OCI-LY1 (cell line): ENCODE measurements around the gene AGRN.

Experiments
- H2AFZ ChIP-seq: fragments of 200-600 bp; sonication (generic), shearing (Covaris generic); 2 replicates; pipeline ENCODE4 v1.6.0; 2014; ENCODE audit warnings: antibody characterized with exemption, mild to moderate bottlenecking, low read length
- H3F3A ChIP-seq: fragments of 200-600 bp; sonication (generic), shearing (Covaris generic); 2 replicates; pipeline ENCODE4 v1.6.0; 2014; ENCODE audit warnings: mild to moderate bottlenecking, antibody characterized with exemption, low read length, moderate library complexity; ENCODE audit not compliant: insufficient read depth
- H3K27ac ChIP-seq: fragments of 200-600 bp; sonication (generic); 2 replicates; pipeline ENCODE4 v1.5.1; 2014; ENCODE audit warnings: low read length, mixed run types, mild to moderate bottlenecking, low read depth; ENCODE audit not compliant: poor library complexity, severe bottlenecking
- H3K27me3 ChIP-seq: fragments of 200-600 bp; sonication (generic); 2 replicates; pipeline ENCODE4 v1.6.0; 2014; ENCODE audit warnings: antibody characterized with exemption, mild to moderate bottlenecking, low read length, moderate library complexity; ENCODE audit not compliant: insufficient read depth
- H3K36me3 ChIP-seq: fragments of 200-600 bp; sonication (generic); 2 replicates; pipeline ENCODE4 v1.6.1; 2014; ENCODE audit warnings: mild to moderate bottlenecking, antibody characterized with exemption, low read length, moderate library complexity, mixed read lengths; ENCODE audit not compliant: insufficient read depth
- H3K4me1 ChIP-seq: fragments of 200-600 bp; sonication (generic); 2 replicates; pipeline ENCODE4 v1.5.1; 2014; ENCODE audit warnings: mild to moderate bottlenecking, low read length, moderate library complexity; ENCODE audit not compliant: insufficient read depth, severe bottlenecking
- H3K4me2 ChIP-seq: fragments of 200-600 bp; sonication (generic), shearing (Covaris generic); 2 replicates; pipeline ENCODE4 v1.6.1; 2014; ENCODE audit warnings: low read length
- H3K4me3 ChIP-seq: fragments of 200-600 bp; sonication (generic); 2 replicates; pipeline ENCODE4 v1.5.1; 2014; ENCODE audit warnings: low read length, low read depth, mild to moderate bottlenecking, mixed read lengths; ENCODE audit not compliant: poor library complexity, severe bottlenecking
- H3K79me2 ChIP-seq: fragments of 200-600 bp; shearing (Covaris generic); 2 replicates; pipeline ENCODE4 v1.6.1; 2016; ENCODE audit warnings: mixed run types, low read length, mixed read lengths; ENCODE audit not compliant: insufficient read depth
- H3K9ac ChIP-seq: fragments of 200-600 bp; sonication (generic), shearing (Covaris generic); 2 replicates; pipeline ENCODE4 v1.6.1; 2014; ENCODE audit warnings: mild to moderate bottlenecking, low read length, mixed read lengths
- H3K9me2 ChIP-seq: fragments of 200-600 bp; sonication (generic), shearing (Covaris generic); 2 replicates; pipeline ENCODE4 v1.6.1; 2014; ENCODE audit warnings: low read depth, mild to moderate bottlenecking, low read length, mixed read lengths
- H3K9me3 ChIP-seq: fragments of 200-600 bp; shearing (Covaris generic); 2 replicates; pipeline ENCODE4 v1.6.1; 2014; ENCODE audit warnings: low read length, mixed read lengths
- H4K20me1 ChIP-seq: fragments of 200-600 bp; sonication (generic), shearing (Covaris generic); 2 replicates; pipeline ENCODE4 v1.6.0; 2016; ENCODE audit warnings: mild to moderate bottlenecking, low read length; ENCODE audit not compliant: insufficient read depth
- EZH2 ChIP-seq: fragments of 200-600 bp; sonication (generic), shearing (Covaris generic); IDR thresholded peaks from 2 replicates; pipeline ENCODE4 v1.8.0; 2017; ENCODE audit warnings: borderline replicate concordance, mixed run types, mild to moderate bottlenecking, antibody characterized with exemption, low read length, moderate library complexity, mixed read lengths
- TF ChIP-seq, protein P1 (sequence below): fragments of 200-600 bp; sonication (generic), shearing (Covaris generic); IDR thresholded peaks from 2 replicates; pipeline ENCODE4 v1.5.1; 2017; ENCODE audit warnings: mild to moderate bottlenecking, antibody characterized with exemption, low read length, moderate library complexity, mixed read lengths

Gene AGRN

DNA sequence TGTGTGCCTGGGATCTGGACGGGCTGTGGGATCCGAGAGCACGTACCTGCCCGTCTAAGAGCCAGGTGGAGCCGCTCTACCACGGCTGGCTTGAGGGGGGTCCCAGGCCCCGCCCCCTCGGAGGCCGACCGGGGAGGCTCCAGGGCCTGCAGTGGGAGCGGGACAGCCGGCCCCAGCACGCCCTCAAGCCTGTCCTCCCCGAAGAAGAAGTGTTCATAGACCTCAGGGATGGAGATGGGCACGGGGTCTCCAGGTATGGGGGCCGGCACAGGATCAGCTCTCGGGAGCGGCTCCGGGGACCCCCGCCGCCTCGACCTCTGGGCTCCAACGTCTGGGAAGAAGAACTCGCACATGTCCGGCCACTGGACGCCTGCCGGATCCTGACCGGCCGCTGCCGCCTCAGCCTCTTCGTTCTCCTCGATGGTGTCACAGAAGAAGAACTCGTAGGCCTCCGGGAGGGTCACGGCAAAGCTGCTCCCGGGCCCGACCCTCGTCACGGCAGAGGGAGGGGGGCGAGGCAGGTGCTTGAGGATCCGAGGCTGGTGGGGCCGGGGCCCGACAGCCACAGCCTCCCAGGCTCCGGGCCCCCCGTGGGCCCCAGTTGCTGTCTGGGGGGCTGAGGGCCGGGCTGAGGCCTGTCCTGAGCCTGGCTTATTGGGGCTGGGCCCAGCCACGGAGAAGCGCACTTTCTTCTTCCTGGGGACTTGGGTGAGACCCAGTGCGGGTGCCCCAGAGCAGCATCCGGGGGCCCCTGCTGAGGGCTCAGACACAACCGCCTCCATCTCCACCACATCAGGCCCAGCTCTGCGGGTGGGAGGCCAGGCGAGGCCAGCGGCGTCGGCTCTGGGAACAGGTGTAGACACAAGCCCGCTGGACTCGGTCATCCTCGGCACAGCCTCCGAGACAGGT, 40.8 kb upstream of the AGRN start:
- Histone ChIP-seq H3K9ac (no peak overlapping the region), H3K27ac (no peak overlapping the region), H3K4me1 (peaks cover 7% of the 10 kb centered on the region), H3K79me2 (no peaks in the 10 kb centered on the region), H3K9me2 (no peaks in the 10 kb centered on the region), H3K36me3 (no peaks in the 10 kb centered on the region), H3K9me3 (no peaks in the 10 kb centered on the region), H3K4me3 (no peak overlapping the region), H3K4me2 (no peak overlapping the region), H3K27me3 (peaks cover 6% of the 10 kb centered on the region; the same call in 1 of the 2 replicates), H2AFZ (no peak overlapping the region), H4K20me1 (no peaks in the 10 kb centered on the region), H3F3A (no peaks in the 10 kb centered on the region)
- TF ChIP-seq, protein P1, sequence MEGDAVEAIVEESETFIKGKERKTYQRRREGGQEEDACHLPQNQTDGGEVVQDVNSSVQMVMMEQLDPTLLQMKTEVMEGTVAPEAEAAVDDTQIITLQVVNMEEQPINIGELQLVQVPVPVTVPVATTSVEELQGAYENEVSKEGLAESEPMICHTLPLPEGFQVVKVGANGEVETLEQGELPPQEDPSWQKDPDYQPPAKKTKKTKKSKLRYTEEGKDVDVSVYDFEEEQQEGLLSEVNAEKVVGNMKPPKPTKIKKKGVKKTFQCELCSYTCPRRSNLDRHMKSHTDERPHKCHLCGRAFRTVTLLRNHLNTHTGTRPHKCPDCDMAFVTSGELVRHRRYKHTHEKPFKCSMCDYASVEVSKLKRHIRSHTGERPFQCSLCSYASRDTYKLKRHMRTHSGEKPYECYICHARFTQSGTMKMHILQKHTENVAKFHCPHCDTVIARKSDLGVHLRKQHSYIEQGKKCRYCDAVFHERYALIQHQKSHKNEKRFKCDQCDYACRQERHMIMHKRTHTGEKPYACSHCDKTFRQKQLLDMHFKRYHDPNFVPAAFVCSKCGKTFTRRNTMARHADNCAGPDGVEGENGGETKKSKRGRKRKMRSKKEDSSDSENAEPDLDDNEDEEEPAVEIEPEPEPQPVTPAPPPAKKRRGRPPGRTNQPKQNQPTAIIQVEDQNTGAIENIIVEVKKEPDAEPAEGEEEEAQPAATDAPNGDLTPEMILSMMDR = no peak
- no peak for TF ChIP-seq EZH2

DNA sequence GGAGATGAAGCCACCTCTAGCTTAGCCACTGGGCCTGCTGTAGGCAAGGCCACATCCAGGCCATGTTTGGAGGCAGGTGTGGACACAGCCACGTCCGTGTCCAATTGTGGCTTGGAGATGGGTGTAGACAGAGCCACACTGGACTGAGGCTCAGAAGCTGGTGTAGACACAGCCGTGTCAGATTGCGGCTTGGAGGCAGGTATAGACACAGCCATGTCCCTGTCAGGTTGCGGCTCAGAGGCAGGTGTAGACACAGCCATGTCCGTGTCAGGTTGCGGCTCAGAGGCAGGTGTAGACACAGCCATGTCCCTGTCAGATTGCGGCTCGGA, 40.2 kb upstream of the AGRN start:
- no peak overlapping the region for H3K4me3 ChIP-seq
- H3F3A ChIP-seq = no peaks in the 10 kb centered on the region
- H3K4me2 ChIP-seq = no peak overlapping the region
- H2AFZ ChIP-seq = no peak overlapping the region
- no peaks in the 10 kb centered on the region for H3K9me2 ChIP-seq
- peaks cover 6% of the 10 kb centered on the region; the same call in 1 of the 2 replicates for H3K27me3 ChIP-seq
- H4K20me1 ChIP-seq = no peaks in the 10 kb centered on the region
- no peaks in the 10 kb centered on the region for H3K9me3 ChIP-seq
- TF ChIP-seq, protein P1 = no peak
- no peak for TF ChIP-seq EZH2
- no peaks in the 10 kb centered on the region for H3K79me2 ChIP-seq
- H3K36me3 ChIP-seq = no peaks in the 10 kb centered on the region
- no peak overlapping the region for H3K27ac ChIP-seq
- H3K9ac ChIP-seq = no peak overlapping the region
- H3K4me1 ChIP-seq = peaks cover 7% of the 10 kb centered on the region

DNA sequence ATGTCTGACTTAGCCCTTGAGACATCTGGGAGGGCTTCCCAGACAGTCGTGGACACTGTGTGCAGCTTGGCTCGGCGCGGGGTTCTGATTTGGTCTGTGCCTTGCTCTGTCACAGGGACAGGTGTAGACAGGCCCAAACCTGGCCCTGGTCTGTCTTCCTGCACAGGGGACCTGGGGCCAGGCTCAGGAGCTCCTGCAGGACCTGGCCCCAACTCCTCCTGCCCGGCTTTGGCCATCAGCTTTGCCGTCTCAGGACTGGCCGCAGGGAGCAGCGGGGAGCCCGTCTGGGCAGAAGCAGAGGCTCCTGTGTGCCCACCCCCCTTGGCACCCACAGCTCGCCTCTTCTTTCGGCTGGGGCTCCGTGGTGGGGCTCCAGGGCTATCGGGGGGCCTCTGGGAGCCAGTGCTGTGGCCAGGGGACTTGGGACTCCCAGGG, 39.8 kb upstream of the AGRN start:
- peaks cover 7% of the 10 kb centered on the region for H3K4me1 ChIP-seq
- no peaks in the 10 kb centered on the region for H3K9me3 ChIP-seq
- H3F3A ChIP-seq = no peaks in the 10 kb centered on the region
- H2AFZ ChIP-seq = no peak overlapping the region
- H3K27ac ChIP-seq = no peak overlapping the region
- TF ChIP-seq EZH2 = no peak
- TF ChIP-seq, protein P1 = no peak
- H3K79me2 ChIP-seq = no peaks in the 10 kb centered on the region
- no peak overlapping the region for H3K4me3 ChIP-seq
- no peaks in the 10 kb centered on the region for H3K9me2 ChIP-seq
- no peak overlapping the region for H3K9ac ChIP-seq
- H4K20me1 ChIP-seq = no peaks in the 10 kb centered on the region
- peaks cover 6% of the 10 kb centered on the region; the same call in 1 of the 2 replicates for H3K27me3 ChIP-seq
- H3K36me3 ChIP-seq = no peaks in the 10 kb centered on the region
- H3K4me2 ChIP-seq = no peak overlapping the region
